GM19240 (cell line): ENCODE measurements around the gene CILP2.
A peak's percentile ranks its signal among the peaks of the same experiment; 100 is the strongest.

Experiments used
- DNase-seq: peaks from one replicate; pipeline ENCODE4 v3.0.0; 2011; ENCODE audit warnings: low spot score; ENCODE audit not compliant: insufficient read length

CILP2 gene

DNA sequence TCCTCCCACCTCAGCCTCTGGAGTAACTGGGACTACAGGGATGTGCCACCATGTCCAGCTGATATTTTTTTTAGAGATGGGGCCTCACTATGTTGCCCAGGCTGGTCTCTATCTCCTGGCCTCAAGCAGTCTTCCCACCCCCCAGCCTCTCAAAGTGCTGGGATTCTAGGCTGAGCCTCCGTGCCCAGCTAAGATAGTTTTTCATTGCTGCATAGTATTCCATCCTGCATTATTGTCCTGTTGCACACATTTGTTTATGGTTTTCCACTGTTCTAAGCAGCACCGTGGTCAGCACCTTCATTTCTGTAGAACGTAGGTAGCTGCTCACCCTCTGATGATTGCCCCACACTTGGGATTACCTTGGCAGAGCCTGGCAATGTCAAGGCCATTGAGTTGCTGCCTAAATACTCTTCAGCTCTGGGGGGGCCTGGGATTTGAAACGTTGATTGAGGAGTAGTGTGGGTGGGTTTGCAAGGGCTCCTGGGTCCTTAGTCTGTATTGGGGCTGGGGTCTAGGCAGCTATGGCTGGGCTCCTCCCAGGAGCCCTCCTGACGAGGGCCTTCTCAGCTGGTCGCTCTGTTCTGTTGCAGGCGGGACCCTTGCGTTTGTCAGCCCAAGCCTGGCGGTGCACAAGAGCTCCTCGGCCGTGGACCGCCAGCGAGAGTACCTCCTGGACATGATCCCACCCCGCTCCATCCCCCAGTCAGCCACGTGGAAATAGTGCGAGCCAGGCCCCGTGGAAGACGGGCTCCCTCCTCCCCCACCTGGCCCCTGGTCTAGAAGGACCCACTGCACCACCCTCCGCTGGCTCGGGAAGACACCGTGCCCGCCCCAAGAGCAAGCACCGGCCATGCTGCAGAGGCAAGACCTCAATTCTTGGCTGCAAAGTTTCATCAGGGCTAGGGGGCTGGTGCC is 33.1 kb upstream of the CILP2 start:
- no peak for DNase-seq

DNA sequence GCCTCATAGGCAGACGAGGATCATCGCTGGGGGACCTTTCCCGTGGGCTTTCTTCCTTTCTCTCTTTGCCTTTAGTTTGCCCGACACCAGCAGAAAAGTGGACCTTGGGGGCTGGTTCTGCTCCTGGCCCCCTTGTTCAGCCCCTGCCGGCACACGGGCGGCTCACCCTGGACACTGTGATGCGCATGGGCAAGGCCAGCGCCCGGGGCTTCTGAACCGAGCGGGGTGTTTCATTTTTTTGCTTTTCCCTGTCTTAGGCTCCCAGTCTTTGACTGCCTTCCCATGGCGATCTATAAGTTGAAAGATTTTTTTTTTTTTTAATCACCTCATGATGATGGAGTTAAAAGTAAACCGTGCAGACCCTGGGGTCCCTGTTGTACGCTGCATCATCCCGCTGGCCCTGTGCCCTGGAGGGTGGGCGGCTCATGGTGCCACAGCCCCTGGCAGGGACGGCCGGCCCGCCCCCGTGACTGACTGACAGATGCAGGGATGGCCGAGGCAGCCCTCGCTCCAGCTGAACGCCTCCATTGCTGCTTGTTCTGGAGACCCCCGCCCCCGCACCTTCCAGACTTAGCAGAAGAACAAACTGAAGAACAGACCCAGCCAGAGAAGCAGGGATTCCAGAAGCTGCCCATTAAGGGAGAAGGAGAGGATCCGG is 32.3 kb upstream of the CILP2 start:
- DNase-seq: no peak

DNA sequence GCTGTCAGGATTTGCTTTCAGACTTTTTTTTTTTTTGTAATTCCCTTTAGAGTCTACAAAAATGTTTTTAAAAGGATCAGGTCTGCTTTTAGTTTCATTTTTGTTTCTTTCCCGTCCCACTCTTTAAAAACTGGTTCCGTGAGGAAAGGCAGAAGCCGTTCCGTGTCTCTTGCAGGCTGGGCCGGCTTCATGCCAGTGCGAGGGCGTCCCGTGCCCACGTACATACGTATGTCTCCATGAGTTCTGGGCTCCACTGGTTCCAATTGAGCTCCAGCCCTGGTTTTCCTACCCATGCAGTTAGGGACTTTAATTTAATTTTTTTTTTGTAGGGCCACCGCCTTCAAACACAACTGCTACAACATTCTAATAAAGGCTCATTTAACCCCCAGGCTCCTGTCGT is 31.5 kb upstream of the CILP2 start:
- no peak for DNase-seq

DNA sequence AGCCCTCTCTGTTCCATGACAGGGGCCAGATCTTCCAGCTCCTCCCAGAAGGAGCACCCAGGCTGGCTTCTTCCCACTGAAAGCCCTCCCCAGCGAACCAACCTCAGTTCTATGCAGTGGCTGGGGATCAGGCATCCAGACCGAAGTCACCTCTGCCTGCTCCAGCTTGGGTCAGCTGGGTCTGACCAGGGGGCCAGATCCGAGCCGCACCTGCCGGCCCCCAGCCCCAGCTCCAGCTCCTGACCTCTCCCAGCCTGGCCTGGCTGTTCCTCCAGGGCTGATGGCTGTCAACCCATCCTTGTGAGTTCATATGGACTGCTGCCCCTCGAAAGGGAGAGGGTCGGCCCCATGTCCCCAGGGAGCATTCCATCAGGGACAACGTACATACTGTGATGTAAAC is 30.7 kb upstream of the CILP2 start:
- DNase-seq: no peak

DNA sequence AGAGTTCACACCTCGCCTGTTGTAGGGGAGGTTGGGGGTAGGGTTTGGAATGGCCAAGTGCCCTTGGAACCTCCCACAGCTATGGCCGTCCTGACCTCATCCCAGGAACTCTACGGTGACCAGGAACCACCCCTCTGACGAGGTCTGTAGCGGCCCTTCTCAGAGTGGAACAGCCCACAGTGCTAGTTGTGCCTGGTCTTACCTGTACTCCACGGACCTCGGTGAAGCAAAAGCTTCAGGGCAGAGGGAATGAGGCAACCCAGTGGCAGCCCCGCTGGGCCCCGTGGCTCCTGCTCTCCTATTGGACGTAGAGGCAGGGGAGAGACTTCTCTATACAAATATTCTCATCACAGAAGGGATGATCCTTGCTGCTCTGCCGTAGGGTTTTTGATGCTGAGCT is 29.8 kb upstream of the CILP2 start:
- no peak for DNase-seq

DNA sequence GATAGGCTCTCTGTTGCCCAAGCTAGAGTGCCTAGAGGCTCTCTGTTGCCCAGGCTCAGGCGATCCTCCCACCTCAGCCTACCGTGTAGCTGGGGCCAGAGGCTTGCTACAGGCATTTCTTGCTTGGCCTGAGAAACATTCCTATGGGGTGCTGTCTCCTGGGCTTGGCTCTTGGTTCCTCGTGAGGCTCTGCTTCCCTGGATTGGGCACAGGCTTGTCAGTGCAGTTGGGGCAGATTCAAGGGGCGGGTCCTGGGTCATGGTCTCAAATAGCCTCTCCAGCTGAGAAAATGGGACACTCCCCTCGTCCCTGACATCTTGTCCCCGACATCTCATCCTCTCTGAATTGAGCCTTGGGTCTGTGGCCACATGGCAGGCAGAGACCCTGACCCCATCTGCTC is 27.6 kb upstream of the CILP2 start:
- DNase-seq: no peak

DNA sequence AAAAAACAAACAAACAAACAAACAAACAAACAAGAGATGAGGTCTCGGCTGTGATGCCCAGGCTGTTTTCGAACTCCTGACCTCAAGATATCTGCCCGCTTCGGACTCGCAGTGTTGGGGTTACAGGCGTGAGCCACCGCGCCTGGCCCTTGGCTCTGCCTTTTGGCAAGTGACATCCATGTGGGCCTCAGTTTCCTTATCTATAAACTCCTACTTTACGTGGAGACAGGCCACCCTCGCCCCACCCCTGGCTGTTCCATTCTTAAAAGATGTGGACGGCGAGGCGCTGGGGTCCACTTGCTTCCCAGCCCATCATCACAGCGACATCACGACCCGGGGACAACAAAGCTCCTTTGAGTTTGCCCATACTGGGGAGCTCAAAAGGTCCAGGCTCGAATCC is 24.4 kb upstream of the CILP2 start:
- no peak for DNase-seq

DNA sequence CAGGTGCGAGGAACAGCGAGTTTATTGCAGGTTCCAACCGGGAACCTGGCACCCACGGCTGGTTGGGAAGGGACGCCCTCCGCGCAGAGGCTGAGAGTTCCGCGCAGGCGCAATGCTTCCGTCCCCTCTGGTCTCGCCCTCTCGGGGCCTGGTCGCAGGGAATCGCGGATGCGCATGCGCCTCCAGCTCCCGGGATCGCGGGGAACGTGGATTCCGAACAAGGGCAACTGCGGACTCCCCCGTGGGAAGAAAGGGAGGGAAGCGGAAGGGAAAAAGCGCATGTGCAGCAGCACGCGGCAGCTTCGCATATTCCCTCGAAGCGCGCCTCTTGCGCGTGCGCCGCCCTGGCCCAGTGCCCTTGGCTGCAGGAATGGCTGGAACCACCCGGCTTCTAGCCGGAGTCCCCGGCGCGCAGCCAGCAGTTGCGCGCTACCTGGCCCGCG is 23.8 kb upstream of the CILP2 start:
- no peak for DNase-seq

DNA sequence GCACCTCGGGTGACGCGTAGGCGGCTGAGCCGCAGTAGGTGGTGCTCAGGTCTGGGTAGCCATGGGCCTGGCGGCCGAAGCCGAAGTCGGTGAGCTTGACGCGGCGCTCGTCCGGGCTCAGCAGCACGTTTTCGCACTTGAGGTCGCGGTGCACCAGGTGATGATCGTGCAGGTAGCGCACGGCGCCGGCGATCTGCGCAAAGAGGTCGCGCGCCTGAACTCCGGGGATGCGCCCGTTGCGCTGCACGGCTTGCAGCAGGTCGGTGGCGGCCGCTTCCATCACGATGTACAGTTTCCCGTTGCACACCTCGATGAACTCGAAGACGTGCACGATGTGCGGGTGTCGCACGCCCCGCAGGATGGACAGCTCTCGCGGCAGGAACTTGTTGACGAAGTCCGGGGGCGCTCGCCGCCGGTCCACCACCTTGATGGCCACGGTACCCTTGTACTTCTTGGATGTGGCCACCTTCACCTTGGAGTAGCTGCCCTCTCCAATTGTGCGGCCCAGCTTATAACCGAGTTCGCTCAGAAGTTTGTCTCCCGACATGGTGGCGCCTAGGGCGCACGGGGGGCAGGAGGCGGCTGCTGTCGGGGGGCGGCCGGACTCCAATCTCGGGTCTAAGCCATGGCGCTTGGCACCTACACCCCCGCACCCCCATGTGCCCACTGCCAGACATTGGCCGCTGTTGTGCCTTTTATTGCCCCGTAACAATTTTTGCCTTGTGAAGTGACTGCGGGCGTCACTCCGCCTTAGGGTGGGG is 23.0 kb upstream of the CILP2 start, which contains the start of gene TSSK6:
TSSK6 (minus strand) TSS at position 668 of the 761 bp plus-strand sequence; CDS start at position 547, 121 bp downstream.
- DNase-seq: no peak

DNA sequence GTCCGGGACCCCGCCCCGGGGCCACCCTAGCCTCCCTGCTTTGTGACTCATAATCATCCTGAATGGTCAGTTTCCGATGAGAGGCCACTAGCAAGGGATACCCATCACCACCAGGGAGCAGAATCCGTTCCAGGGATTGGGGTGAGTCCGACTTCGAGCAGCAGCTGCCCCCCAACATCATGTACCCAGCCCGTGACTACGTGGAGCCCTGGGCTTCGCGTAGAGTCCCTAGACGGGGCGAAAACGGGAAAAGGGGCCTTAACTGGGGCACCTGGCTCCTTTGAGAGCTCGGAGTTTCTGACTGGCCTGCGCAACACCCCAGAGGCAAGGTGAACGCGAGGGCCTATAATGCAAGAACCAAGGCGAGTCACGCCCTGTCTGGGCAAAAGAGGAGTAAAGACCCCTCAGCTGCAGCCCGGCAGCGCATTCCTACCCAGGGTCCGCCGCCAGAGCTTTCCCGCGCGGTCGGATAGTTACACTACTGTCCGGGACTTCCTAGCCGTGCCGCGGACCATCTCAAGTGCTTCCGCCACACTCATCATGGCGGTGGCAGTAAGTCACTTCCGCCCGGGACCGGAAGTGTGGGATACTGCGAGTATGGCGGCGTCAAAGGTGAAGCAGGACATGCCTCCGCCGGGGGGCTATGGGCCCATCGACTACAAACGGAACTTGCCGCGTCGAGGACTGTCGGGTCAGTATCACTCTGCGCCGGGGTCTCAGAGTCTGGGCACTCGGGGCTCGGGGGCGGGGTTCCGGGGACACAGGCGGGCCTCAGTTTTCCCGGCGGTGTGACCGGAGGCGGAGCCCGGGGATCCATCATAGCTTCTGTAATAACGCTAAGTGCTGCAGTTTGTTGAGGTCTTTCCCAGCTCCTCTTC is 22.2 kb upstream of the CILP2 start, which contains the start of gene NDUFA13:
NDUFA13 (plus strand) TSS at position 584 of the 878 bp plus-strand sequence; CDS start at position 598, 14 bp downstream.
- DNase-seq: peak; percentile 95

DNA sequence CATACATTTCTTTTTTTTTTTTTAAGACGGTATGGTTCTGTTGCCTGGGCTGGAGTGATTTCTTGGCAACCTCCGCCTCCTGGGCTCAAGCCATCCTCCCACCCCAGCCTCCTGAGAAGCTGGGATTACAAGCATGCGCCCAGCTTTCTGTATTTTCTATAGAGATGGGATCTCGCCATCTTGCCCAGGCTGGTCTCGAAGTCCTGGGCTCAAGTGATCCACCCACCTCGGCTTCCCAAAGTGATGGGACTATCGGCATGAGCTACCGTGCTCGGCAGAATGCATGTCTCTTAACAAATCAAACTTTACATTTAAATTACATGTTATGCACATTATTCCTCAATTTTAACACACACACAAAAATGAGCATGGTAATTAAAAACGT is 20.8 kb upstream of the CILP2 start:
- DNase-seq: no peak

DNA sequence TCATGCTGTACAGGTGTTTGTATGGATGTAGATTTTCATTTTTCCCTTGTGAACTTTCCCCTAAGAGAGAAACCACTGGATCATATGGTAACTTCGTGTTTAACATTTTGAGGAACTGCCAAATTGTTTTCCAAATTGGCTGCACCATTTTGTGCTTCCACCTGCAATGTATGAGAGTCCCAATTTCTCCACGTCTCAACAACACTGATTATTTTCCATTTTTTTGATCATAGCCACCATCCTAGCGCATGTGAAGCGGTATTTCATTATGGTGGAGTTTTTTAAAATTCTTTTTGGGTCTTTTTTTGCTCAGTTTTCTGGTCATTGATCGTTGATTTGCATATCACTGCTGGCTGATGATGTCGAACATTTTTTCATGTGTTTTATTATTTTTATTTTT is 17.1 kb upstream of the CILP2 start:
- no peak for DNase-seq

DNA sequence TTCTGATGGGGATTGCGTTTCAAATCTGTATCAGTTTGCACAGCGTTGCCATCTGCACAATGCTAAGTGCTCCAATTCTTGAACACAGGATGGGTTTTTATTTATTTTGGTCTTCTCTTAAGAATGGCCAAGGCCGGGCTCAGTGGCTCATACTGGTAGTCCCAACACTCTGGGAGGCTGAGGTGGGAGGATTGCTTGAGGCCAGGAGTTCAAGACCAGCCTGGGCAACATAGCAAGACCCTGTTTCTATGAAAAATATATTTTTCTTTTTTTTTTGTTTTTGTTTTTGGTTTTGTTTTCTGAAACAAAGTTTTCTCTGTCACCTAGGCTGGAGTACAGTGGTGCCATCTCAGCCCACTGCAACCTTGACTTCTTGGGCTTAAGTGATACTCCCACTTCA is 14.9 kb upstream of the CILP2 start:
- no peak for DNase-seq

DNA sequence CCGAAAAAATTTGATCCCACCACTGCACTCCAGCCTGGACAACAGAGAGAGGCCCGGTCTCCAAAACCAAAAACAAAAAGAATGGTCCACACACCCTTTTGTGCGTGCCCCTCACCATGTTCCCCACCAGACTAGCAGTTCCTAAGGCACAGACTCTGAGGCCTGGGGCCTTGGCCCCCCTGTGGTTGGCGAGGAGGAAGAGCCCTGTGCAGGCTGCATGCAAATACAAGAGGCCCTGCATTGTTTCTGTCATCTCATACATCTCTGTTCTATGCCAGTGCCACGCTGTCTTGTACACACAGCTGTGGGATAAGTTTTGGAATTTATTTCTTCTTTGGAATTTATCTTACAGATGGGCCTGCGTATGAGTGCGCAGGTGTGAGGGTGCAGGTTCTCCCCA is 14.0 kb upstream of the CILP2 start:
- no peak for DNase-seq

DNA sequence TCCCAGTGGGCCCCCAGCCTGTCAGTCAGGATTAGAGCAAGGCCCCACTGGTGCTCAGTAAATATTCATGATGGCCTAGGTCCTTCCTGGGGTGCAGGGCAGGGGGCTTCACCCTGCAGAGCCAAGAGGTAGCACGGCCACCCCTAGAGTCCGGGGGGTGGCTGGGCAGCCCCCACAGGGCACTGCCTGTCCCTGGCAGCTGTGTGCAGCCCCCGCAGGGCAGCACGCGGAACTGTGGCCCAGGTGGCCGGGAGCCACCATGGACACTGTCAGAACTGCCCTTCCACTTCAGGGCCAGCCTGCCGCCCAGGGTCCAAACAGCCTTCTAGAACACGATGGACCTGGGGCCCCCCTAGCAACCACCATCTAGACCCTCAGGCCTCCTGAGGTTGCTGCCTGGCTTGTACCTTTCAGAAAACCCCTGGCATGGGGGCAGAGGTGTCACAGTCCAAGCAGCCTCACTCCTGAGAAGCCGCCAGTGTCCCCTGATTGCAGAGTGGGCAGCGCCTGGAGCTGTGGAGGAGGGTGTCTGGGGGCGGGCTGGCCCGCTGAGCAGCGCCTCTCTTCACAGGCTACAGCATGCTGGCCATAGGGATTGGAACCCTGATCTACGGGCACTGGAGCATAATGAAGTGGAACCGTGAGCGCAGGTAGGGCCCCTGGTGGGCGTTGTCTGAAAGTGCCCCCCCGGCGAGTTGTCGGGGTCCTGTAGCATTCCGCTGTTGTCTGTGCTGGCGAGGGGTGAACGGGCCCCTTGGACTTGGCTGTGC is 12.3 kb upstream of the CILP2 start:
- no peak for DNase-seq

DNA sequence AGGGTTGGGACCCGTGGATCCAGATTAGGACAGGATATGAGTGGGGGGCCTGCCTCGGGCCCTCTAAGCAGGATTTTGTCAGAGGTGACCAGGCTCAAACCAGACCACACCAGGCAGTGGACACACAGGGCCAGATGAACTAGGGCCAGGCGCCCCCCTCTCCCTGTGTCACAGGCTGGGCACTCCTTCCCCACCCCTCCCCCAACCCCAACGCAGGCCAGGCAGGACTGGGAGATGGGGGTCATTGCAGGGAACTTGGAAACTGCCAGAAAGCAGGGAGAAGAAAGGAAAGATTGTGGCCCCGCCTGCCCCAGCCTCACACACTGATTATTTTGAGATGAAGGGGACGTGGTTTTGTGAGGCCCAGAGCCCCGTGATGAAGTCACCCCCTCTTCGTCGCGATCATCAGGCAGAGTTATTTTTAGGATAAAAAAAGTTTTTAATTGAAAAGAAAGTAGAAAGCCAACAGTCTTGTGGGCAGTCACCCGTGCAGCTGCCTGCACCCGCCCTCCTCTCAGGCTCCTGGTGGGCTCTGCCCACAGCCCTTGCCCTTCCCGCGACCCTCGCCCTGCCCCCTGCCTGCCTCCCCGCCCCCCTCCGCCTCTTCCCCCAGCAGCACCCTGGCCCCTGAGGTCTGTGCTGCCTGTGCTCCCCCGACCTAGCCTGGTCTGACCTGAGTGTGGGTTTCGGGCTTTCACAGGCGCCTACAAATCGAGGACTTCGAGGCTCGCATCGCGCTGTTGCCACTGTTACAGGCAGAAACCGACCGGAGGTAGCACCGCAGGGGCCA is 11.3 kb upstream of the CILP2 start:
- no peak for DNase-seq

DNA sequence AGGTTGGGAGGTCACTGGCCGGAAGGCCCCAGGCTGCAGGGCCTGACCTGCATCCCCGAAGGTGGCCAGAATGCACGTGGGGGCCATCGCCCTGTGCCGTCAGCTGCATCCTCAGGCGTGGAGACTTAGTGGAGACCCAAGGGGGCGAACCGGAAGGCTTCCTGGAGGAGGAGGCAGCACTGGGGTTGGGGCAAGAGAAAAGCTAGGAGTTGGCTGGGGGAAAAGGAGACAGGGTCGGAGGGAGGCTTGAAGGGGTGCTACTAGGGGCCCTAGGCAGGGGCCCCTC is 10.8 kb upstream of the CILP2 start:
- DNase-seq: no peak

DNA sequence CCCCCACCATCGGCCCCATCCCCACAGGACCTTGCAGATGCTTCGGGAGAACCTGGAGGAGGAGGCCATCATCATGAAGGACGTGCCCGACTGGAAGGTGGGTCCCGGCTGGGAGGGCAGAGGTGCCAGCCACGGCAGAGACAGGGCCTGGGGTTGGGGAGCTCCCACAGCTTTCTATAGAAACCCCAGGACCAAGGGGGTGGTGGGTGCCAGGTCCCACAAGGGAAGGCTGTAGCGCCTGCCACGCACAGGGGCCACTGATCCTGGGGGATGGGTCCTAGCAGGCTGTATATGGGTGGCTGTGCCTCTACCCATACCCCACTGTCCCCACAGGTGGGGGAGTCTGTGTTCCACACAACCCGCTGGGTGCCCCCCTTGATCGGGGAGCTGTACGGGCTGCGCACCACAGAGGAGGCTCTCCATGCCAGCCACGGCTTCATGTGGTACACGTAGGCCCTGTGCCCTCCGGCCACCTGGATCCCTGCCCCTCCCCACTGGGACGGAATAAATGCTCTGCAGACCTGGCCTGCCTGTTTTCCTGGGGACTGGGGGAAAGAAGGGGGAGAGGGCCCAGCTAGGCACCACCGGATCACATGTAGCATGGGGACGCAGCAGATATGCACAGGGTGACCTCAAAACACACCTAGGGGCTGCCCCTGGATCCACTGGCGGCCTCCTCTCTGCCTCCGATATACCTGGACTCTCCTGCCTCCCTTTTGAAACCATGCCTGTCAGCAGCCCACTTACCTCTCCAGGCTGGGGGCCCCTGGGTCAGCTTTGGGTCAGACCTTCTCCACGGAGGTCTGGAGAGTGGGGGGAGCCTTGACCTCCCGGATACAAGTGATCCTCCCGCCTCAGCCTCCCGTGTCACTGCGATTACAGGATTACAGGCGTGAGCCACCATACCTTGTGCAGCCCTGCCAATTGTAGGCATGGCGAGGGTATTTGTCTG is 10.1 kb upstream of the CILP2 start:
- DNase-seq: no peak
